NCI-H146 treated with DMSO at 0.1 percent for 48 hours (cell line): ENCODE data around the gene TMEM266.

ENCODE experiments used
- DNase-seq: peaks from one replicate; lab custom pipeline; 2025; ENCODE audit not compliant: unreplicated experiment; lab: John Stamatoyannopoulos, UW

Gene TMEM266

GRCh38 chr15:76179023-76179422, 119.2 kb downstream of the TMEM266 start:
- DNase-seq = no peak

GRCh38 chr15:76180321-76180720, 120.5 kb downstream of the TMEM266 start:
- DNase-seq = no peak

- DNase-seq = no peak
Observed at GRCh38 chr15:76181705-76182107, 121.9 kb downstream of the TMEM266 start.

GRCh38 chr15:76183930-76184649, 124.3 kb downstream of the TMEM266 start:
- DNase-seq = no peak

- DNase-seq = no peak
Observed at GRCh38 chr15:76184650-76185035, 124.9 kb downstream of the TMEM266 start.

- no peak for DNase-seq
Observed at GRCh38 chr15:76185716-76186115, 125.9 kb downstream of the TMEM266 start.

- DNase-seq = no peak
Observed at GRCh38 chr15:76187163-76187562, 127.4 kb downstream of the TMEM266 start.

GRCh38 chr15:76189106-76189505, 129.3 kb downstream of the TMEM266 start:
- no peak for DNase-seq

GRCh38 chr15:76190070-76190564, 130.3 kb downstream of the TMEM266 start:
- no peak for DNase-seq

GRCh38 chr15:76190751-76191538, 131.2 kb downstream of the TMEM266 start:
- peak; percentile 37 for DNase-seq

GRCh38 chr15:76191539-76192244, 131.9 kb downstream of the TMEM266 start:
- no peak for DNase-seq

GRCh38 chr15:76192715-76193114, 132.9 kb downstream of the TMEM266 start:
- no peak for DNase-seq

GRCh38 chr15:76193934-76194333, 134.1 kb downstream of the TMEM266 start:
- no peak for DNase-seq

- DNase-seq = no peak
Observed at GRCh38 chr15:76195506-76196268, 135.9 kb downstream of the TMEM266 start.

- DNase-seq = no peak
Observed at GRCh38 chr15:76196269-76197231, 136.8 kb downstream of the TMEM266 start.

- no peak for DNase-seq
Observed at GRCh38 chr15:76197703-76198455, 138.1 kb downstream of the TMEM266 start.

GRCh38 chr15:76198456-76199105, 138.8 kb downstream of the TMEM266 start:
- DNase-seq = no peak
